Measurements from ENCODE around the gene MED23. TPM values are rescaled to one million over a fixed set of nuclear protein-coding genes. Genes with fewer than 3 reads are reported as not detected.
"Not testable (repeated sequence)": the region's sequence is repeated elsewhere in the genome, so short reads cannot be mapped to it uniquely, and the experiment has no call there.

MED23 gene
- total RNA-seq, 2 donors from 2014 or later = 10.5 to 11.7 TPM

GRCh38 chr6:131532580-131533039 lies 95.4 kb downstream of the MED23 start:
- no peaks in the 10 kb centered on the region for H3K27me3 ChIP-seq
- no peak overlapping the region for H3K4me3 ChIP-seq
- TF ChIP-seq CTCF (IDR thresholded peaks at IDR 0.05) = no peak
- H3K9me3 ChIP-seq = no peaks in the 10 kb centered on the region
- no peak overlapping the region for H3K27ac ChIP-seq
- H3K36me3 ChIP-seq = no peaks in the 10 kb centered on the region
- no peak for DNase-seq (ENCODE audit: low spot score)
- no peaks in the 10 kb centered on the region for H3K4me1 ChIP-seq

- H3K9me3 ChIP-seq; H3K27me3 ChIP-seq; H3K4me1 ChIP-seq; H3K36me3 ChIP-seq; H3K27ac ChIP-seq; DNase-seq (ENCODE audit: low spot score); H3K4me3 ChIP-seq: not testable (repeated sequence)
Measured at GRCh38 chr6:131531681-131532080, 96.4 kb downstream of the MED23 start.

GRCh38 chr6:131530936-131531335 lies 97.1 kb downstream of the MED23 start:
- DNase-seq (ENCODE audit: low spot score); H3K36me3 ChIP-seq; H3K27me3 ChIP-seq; H3K4me1 ChIP-seq; H3K9me3 ChIP-seq; H3K4me3 ChIP-seq; H3K27ac ChIP-seq: not testable (repeated sequence)

- Histone ChIP-seq H3K27me3 (no peaks in the 10 kb centered on the region), H3K36me3 (no peaks in the 10 kb centered on the region), H3K4me3 (no peak overlapping the region), H3K27ac (no peak overlapping the region), H3K4me1 (no peaks in the 10 kb centered on the region), H3K9me3 (no peaks in the 10 kb centered on the region)
- TF ChIP-seq CTCF (IDR thresholded peaks at IDR 0.05) = no peak
- DNase-seq (ENCODE audit: low spot score) = no peak
Measured at GRCh38 chr6:131524695-131525336, 103.2 kb downstream of the MED23 start.

- Histone ChIP-seq H3K9me3 (no peaks in the 10 kb centered on the region), H3K4me3 (no peak overlapping the region), H3K36me3 (no peaks in the 10 kb centered on the region), H3K27ac (no peak overlapping the region), H3K27me3 (no peaks in the 10 kb centered on the region), H3K4me1 (no peaks in the 10 kb centered on the region)
- no peak for DNase-seq (ENCODE audit: low spot score)
- TF ChIP-seq CTCF (IDR thresholded peaks at IDR 0.05) = no peak
Measured at GRCh38 chr6:131523988-131524673, 103.9 kb downstream of the MED23 start.

Other genes with a start within 250 kb of the MED23 start
- 1 to 10 TPM in 1 of 2 donors, under 1 TPM in 1; 0.30 to 1.1 TPM for gene ARG1, start 55.0 kb downstream of the MED23 start, total RNA-seq
- gene ENPP3, start 9.1 kb upstream of the MED23 start, total RNA-seq = under 1 TPM in 1 of 2 donors, not detected in 1; 0.16 TPM
- gene OR2A4, start 73.2 kb upstream of the MED23 start, total RNA-seq = not detected
- not detected for gene CTAGE9, start 82.8 kb upstream of the MED23 start, total RNA-seq
- 1 to 10 TPM; 3.4 to 5.5 TPM for gene ENPP1, start 179.8 kb upstream of the MED23 start, total RNA-seq

Measured in right atrium auricular region (tissue), 2 donors.